Lower leg skin (tissue), 4 donors: ENCODE data around the gene GRIK4. TPM values are rescaled to one million over a fixed set of nuclear protein-coding genes. Genes with fewer than 3 reads are reported as not detected.

Experiments
- DNase-seq, 2 donors: peaks; one replicate each; pipeline ENCODE4 v3.0.0-alpha.2; 2019; ENCODE audit warnings: low spot score in 2 of 2
- H3K4me3 ChIP-seq: fragments of 200-600 bp; sonication (generic); 2 replicates; pipeline ENCODE4 v1.5.1; 2017; ENCODE audit warnings: mild to moderate bottlenecking, low read depth; ENCODE audit not compliant: poor library complexity, severe bottlenecking
- CTCF ChIP-seq, 3 donors: fragments of 450-650 bp; IDR thresholded peaks; one replicate each; pipeline ENCODE4 v1.5.1; 2016; ENCODE audit warnings: antibody characterized with exemption in 3 of 3, mild to moderate bottlenecking in 3 of 3, moderate library complexity in 2 of 3
- POLR2A ChIP-seq, 2 donors: fragments of 450-650 bp; IDR thresholded peaks; one replicate each; pipeline ENCODE4 v1.6.1; 2016 to 2017; ENCODE audit warnings: antibody characterized with exemption in 2 of 2, mild to moderate bottlenecking in 1 of 2, moderate library complexity in 1 of 2
- WGBS, 2 donors: methylation state at CpG; one replicate each; pipeline ENCODE4 v1.1.5; 2018; 5-methylcytosine and 5-hydroxymethylcytosine counted together
- intact Hi-C: fragments of 100-400 bp; cut with DNase I; formaldehyde crosslinking; loops from one replicate; pipeline ENCODE4 v1.15.0; 2023; ENCODE audit warnings: low total_unique reads
- total RNA-seq, 4 donors: library from RNA; depleted of rRNA; stranded (reverse); fragments of >200 nt; gene quantifications; one replicate each; pipeline ENCODE4 v1.1.0, GENCODE V29; 2016

GRIK4 gene
- total RNA-seq, 4 donors from 2014 or later: 0.06 to 0.67 TPM; not detected in 2

- no peak for DNase-seq
- H3K4me3 ChIP-seq: no peak overlapping the region
- WGBS, 2 donors: 92% methylated on average over 15 of the region's 15 CpGs
- intact Hi-C loops: no loop called here
- TF ChIP-seq CTCF (IDR thresholded peaks at IDR 0.05): no peak
- no peak for TF ChIP-seq POLR2A (IDR thresholded peaks at IDR 0.05)
These were observed 362.6 kb downstream of the GRIK4 start for GRCh38 chr11:120873966-120874735.

GRCh38 chr11:120875986-120876385 lies 364.4 kb downstream of the GRIK4 start:
- intact Hi-C loops: no loop called here
- no peak for TF ChIP-seq POLR2A (IDR thresholded peaks at IDR 0.05)
- no peak for TF ChIP-seq CTCF (IDR thresholded peaks at IDR 0.05)
- 94 to 100% methylated on average over 1 of the region's 1 CpG for WGBS, 2 donors
- DNase-seq: no peak
- no peak overlapping the region for H3K4me3 ChIP-seq

GRCh38 chr11:120877746-120878365 lies 366.3 kb downstream of the GRIK4 start:
- WGBS, 2 donors: 82 to 83% methylated on average over 10 of the region's 10 CpGs
- intact Hi-C loops: no loop called here
- no peak overlapping the region for H3K4me3 ChIP-seq
- TF ChIP-seq POLR2A (IDR thresholded peaks at IDR 0.05) (no peak), CTCF (IDR thresholded peaks at IDR 0.05) (no peak)
- no peak for DNase-seq

- TF ChIP-seq POLR2A (IDR thresholded peaks at IDR 0.05) (no peak), CTCF (IDR thresholded peaks at IDR 0.05) (no peak)
- 86% methylated on average over 6 of the region's 6 CpGs for WGBS, 2 donors
- intact Hi-C loops: no loop called here
- no peak for DNase-seq
- H3K4me3 ChIP-seq: no peak overlapping the region
These were observed 367.2 kb downstream of the GRIK4 start for GRCh38 chr11:120878781-120879180.

- intact Hi-C loops: no loop called here
- H3K4me3 ChIP-seq: no peak overlapping the region
- DNase-seq: no peak
- WGBS, 2 donors: 67 to 74% methylated on average over 6 of the region's 6 CpGs
- no peak for TF ChIP-seq POLR2A (IDR thresholded peaks at IDR 0.05)
- TF ChIP-seq CTCF (IDR thresholded peaks at IDR 0.05): no peak
These were observed 369.1 kb downstream of the GRIK4 start for GRCh38 chr11:120880498-120881175.
